CD14-positive monocyte (primary cell): ENCODE data around the gene HYAL1. TPM values are rescaled to one million over a fixed set of nuclear protein-coding genes. Genes with fewer than 3 reads are reported as not detected.

Source experiments
- DNase-seq, 3 donors: peaks; one replicate each; pipeline ENCODE4 v3.0.0-alpha.2; 2011 to 2022
- H2AFZ ChIP-seq: 2 replicates; pipeline ENCODE4 v1.6.0; 2012; ENCODE audit warnings: mild to moderate bottlenecking, low read depth, low read length, inconsistent platforms; ENCODE audit not compliant: insufficient read depth, poor library complexity, severe bottlenecking
- H3K27ac ChIP-seq, 2 donors: 1 replicate in 1 of 2; 2 replicates in 1 of 2; pipeline ENCODE4 v1.5.1; 2012 to 2013; ENCODE audit warnings: low read length in 2 of 2, control low read depth in 1 of 2, inconsistent platforms in 1 of 2, low read depth in 1 of 2, mild to moderate bottlenecking in 1 of 2
- H3K27me3 ChIP-seq, 2 donors: one replicate each; pipeline versions ENCODE4 v1.6.0 to v1.6.1; 2011 to 2013; ENCODE audit warnings: low read length in 2 of 2; ENCODE audit not compliant: control insufficient read depth in 2 of 2, insufficient read depth in 2 of 2
- H3K36me3 ChIP-seq, 2 donors: replicated peaks in 1 of 2; 1 replicate in 1 of 2; 2 replicates in 1 of 2; pipeline versions ENCODE4 v1.5.1 to v1.6.1; 2012 to 2013; ENCODE audit warnings: low read length in 2 of 2, control low read depth in 1 of 2, inconsistent platforms in 1 of 2, mild to moderate bottlenecking in 1 of 2; ENCODE audit not compliant: insufficient read depth in 2 of 2, control insufficient read depth in 1 of 2
- H3K4me1 ChIP-seq, 2 donors: 1 replicate in 1 of 2; 2 replicates in 1 of 2; pipeline versions ENCODE4 v1.5.1 to v1.6.1; 2012 to 2013; ENCODE audit warnings: low read length in 2 of 2, control low read depth in 1 of 2, inconsistent platforms in 1 of 2, mild to moderate bottlenecking in 1 of 2, moderate library complexity in 1 of 2; ENCODE audit not compliant: insufficient read depth in 2 of 2, control insufficient read depth in 1 of 2
- H3K4me2 ChIP-seq: replicated peaks from 2 replicates; pipeline ENCODE3; 2012; ENCODE audit warnings: low read length, moderate library complexity, mild to moderate bottlenecking; ENCODE audit not compliant: poor library complexity, severe bottlenecking; ENCODE audit errors: extremely low read depth
- H3K4me3 ChIP-seq, 3 experiments: fragments of 200-600 bp in 1 of 3; sonication (generic) in 1 of 3; replicated peaks in 1 of 3; 1 replicate in 2 of 3; 2 replicates in 1 of 3; pipeline ENCODE4 v1.5.1; 2011 to 2013; ENCODE audit warnings: low read length in 3 of 3, mild to moderate bottlenecking in 3 of 3, control low read depth in 2 of 3, low read depth in 2 of 3, inconsistent platforms in 1 of 3, moderate library complexity in 1 of 3
- H3K79me2 ChIP-seq: 2 replicates; pipeline ENCODE4 v1.6.0; 2012; ENCODE audit warnings: mild to moderate bottlenecking, control low read depth, inconsistent platforms, low read length, moderate library complexity; ENCODE audit not compliant: insufficient read depth
- H3K9ac ChIP-seq: 2 replicates; pipeline ENCODE4 v1.6.0; 2017; ENCODE audit warnings: low read length, mild to moderate bottlenecking; ENCODE audit not compliant: insufficient read depth, poor library complexity, severe bottlenecking
- H3K9me3 ChIP-seq, 2 donors: replicated peaks in 1 of 2; 1 replicate in 1 of 2; 2 replicates in 1 of 2; pipeline versions ENCODE4 v1.5.1 to v1.6.1; 2012 to 2013; ENCODE audit warnings: low read length in 2 of 2, control low read depth in 1 of 2; ENCODE audit not compliant: control insufficient read depth in 1 of 2, insufficient read depth in 1 of 2
- H4K20me1 ChIP-seq: 2 replicates; pipeline ENCODE4 v1.6.0; 2012; ENCODE audit warnings: mild to moderate bottlenecking, low read length, control low read depth, moderate library complexity; ENCODE audit not compliant: insufficient read depth
- H3K27ac Mint-ChIP-seq, 7 donors: one replicate each; pipeline ENCODE4 v1.8.0; 2020; ENCODE audit warnings: mild to moderate bottlenecking in 7 of 7, mixed read lengths in 7 of 7, moderate library complexity in 6 of 7, inconsistent platforms in 2 of 7
- H3K27me3 Mint-ChIP-seq, 3 donors: one replicate each; pipeline ENCODE4 v1.8.0; 2021 to 2022; ENCODE audit warnings: low read depth in 3 of 3, mild to moderate bottlenecking in 3 of 3, mixed read lengths in 3 of 3, moderate library complexity in 3 of 3, inconsistent platforms in 1 of 3
- H3K36me3 Mint-ChIP-seq, 2 donors: one replicate each; pipeline ENCODE4 v1.8.0; 2020; ENCODE audit warnings: mixed read lengths in 2 of 2, inconsistent platforms in 1 of 2, mild to moderate bottlenecking in 1 of 2
- H3K4me1 Mint-ChIP-seq: one replicate; pipeline ENCODE4 v1.8.0; 2020; ENCODE audit warnings: mild to moderate bottlenecking, mixed read lengths
- H3K4me3 Mint-ChIP-seq, 2 donors: one replicate each; pipeline ENCODE4 v1.8.0; 2020; ENCODE audit warnings: mild to moderate bottlenecking in 2 of 2, mixed read lengths in 2 of 2, moderate library complexity in 1 of 2
- H3K9me3 Mint-ChIP-seq, 7 donors: one replicate each; pipeline ENCODE4 v1.8.0; 2020 to 2022; ENCODE audit warnings: mixed read lengths in 7 of 7, mild to moderate bottlenecking in 6 of 7, moderate library complexity in 6 of 7, inconsistent platforms in 2 of 7
- WGBS: methylation state at CpG from one replicate; pipeline ENCODE4 v1.1.5; 2013; ENCODE audit warnings: missing lambda C conversion rate; ENCODE audit not compliant: insufficient coverage; 5-methylcytosine and 5-hydroxymethylcytosine counted together
- intact Hi-C, 2 donors: fragments of 100-400 bp; cut with micrococcal nuclease; formaldehyde crosslinking; loops; one replicate each; pipeline versions ENCODE4 v1.15.0 to v1.15.1; 2023
- polyA plus RNA-seq, 3 donors: library from polyadenylated mRNA; depleted of rRNA in 1 of 3; unstranded in 2 of 3; stranded (reverse) in 1 of 3; fragments of 300-500 nt in 2 of 3; fragments of >200 nt in 1 of 3; fragmentation: Illumina TruSeq in 2 of 3; gene quantifications; 1 replicate in 2 of 3; 2 replicates in 1 of 3; pipeline ENCODE4 v1.2.3, GENCODE V29; 2012 to 2021
- TF ChIP-seq, protein P1 (sequence below): fragments of 200-600 bp; IDR thresholded peaks from one replicate; pipeline ENCODE4 v1.8.0; 2022; ENCODE audit warnings: antibody characterized with exemption, mild to moderate bottlenecking

Gene HYAL1
- polyA plus RNA-seq, 3 donors: 0.57 TPM; not detected in 2

DNA sequence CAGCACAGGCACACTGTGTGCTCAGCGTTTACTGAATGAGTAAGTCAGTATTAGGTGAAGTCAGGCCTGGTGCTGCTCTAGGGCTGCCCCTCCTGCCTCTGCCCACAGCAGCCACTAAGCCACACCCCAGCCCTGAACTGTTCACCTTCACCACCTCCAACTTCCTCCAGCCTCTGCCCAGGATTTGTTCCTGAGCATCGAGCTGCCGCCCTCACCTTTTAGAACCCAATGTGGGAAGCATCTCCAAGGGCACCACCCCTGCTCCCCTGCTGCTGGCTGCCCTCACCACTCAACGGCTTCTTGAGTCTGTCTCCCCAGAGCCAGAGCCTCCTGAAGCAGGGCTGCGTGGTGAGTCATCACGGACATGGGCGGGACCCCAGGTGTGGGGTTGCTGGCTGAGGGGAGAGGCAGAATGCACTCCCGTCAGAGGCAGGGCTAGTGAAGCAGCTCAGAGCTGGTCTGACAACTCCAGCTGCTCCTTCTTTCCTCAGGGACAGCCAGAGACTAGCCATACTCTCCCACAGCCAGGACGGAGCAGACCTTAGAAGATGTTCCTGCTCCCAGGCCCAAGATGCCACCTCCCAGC is 13.4 kb upstream of the HYAL1 start:
- peaks cover 47% of the 10 kb centered on the region for H3K4me1 Mint-ChIP-seq
- H3K4me3 Mint-ChIP-seq: no peak overlapping the region
- peak overlapping the region in 3 of 7 donors; percentile 35 to 75 (median 50) for H3K27ac Mint-ChIP-seq
- no peaks in the 10 kb centered on the region for H4K20me1 ChIP-seq
- H3K27ac ChIP-seq: no peak overlapping the region
- intact Hi-C loops: no loop called here
- peaks cover 0 to 29% of the 10 kb centered on the region in 2 donors for H3K36me3 ChIP-seq
- H3K4me1 ChIP-seq: peaks cover 38 to 48% of the 10 kb centered on the region in 2 donors
- no peaks in the 10 kb centered on the region for H3K27me3 ChIP-seq
- no peak overlapping the region for H3K9ac ChIP-seq
- no peak overlapping the region for H3K4me2 ChIP-seq
- peaks cover 22 to 35% of the 10 kb centered on the region in 2 donors for H3K36me3 Mint-ChIP-seq
- no peaks in the 10 kb centered on the region for H3K9me3 Mint-ChIP-seq
- no peaks in the 10 kb centered on the region for H3K9me3 ChIP-seq
- TF ChIP-seq, protein P1, sequence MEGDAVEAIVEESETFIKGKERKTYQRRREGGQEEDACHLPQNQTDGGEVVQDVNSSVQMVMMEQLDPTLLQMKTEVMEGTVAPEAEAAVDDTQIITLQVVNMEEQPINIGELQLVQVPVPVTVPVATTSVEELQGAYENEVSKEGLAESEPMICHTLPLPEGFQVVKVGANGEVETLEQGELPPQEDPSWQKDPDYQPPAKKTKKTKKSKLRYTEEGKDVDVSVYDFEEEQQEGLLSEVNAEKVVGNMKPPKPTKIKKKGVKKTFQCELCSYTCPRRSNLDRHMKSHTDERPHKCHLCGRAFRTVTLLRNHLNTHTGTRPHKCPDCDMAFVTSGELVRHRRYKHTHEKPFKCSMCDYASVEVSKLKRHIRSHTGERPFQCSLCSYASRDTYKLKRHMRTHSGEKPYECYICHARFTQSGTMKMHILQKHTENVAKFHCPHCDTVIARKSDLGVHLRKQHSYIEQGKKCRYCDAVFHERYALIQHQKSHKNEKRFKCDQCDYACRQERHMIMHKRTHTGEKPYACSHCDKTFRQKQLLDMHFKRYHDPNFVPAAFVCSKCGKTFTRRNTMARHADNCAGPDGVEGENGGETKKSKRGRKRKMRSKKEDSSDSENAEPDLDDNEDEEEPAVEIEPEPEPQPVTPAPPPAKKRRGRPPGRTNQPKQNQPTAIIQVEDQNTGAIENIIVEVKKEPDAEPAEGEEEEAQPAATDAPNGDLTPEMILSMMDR: no peak
- DNase-seq: no peak
- H3K79me2 ChIP-seq: peaks cover 21% of the 10 kb centered on the region
- no peak overlapping the region for H3K4me3 ChIP-seq
- peaks cover 0 to 8% (median 2%) of the 10 kb centered on the region in 3 donors for H3K27me3 Mint-ChIP-seq
- 68% methylated on average over 4 of the region's 9 CpGs for WGBS
- H2AFZ ChIP-seq: no peak overlapping the region

DNA sequence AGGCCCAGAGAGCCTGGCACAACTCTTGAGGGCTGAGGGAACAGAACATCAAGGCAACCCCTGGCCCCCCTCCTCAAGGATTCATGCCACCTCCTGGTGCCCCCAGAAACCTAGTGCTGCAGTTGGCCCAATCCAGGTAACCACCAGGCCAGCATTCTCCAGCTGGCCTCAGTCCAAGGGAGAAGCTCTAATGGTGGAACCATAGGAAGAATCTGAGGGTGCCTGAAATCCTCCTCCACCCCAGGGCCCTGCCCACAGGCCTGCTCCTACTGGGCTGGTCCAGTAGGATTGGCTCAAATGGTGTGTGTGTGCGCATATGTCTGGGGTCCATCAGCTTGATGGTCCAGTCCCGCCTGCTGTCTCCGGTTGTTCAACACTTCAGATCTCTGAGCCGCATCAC is 11.4 kb upstream of the HYAL1 start:
- Histone ChIP-seq H3K79me2 (peaks cover 14% of the 10 kb centered on the region), H3K9ac (no peak overlapping the region), H3K27me3 (no peaks in the 10 kb centered on the region), H3K9me3 (no peaks in the 10 kb centered on the region), H3K36me3 (peaks cover 0 to 27% of the 10 kb centered on the region in 2 donors), H4K20me1 (no peaks in the 10 kb centered on the region), H3K4me3 (no peak overlapping the region), H2AFZ (no peak overlapping the region), H3K27ac (no peak overlapping the region), H3K4me1 (peaks cover 27 to 35% of the 10 kb centered on the region in 2 donors), H3K4me2 (no peak overlapping the region)
- Mint-ChIP-seq H3K4me3 (no peak overlapping the region), H3K9me3 (peaks cover 0 to 4% (median 0%) of the 10 kb centered on the region in 7 donors), H3K36me3 (peaks cover 24 to 33% of the 10 kb centered on the region in 2 donors), H3K4me1 (peaks cover 38% of the 10 kb centered on the region), H3K27me3 (peaks cover 0 to 5% (median 0%) of the 10 kb centered on the region in 3 donors), H3K27ac (no peak overlapping the region)
- WGBS: no CpG with 5 or more reads among the region's 4 CpGs
- TF ChIP-seq, protein P1: no peak
- DNase-seq: no peak
- intact Hi-C loops: no loop called here
